GM23338 (cell line): ENCODE results near the gene TCF7L2. TPM values are rescaled to one million over a fixed set of nuclear protein-coding genes. Genes with fewer than 3 reads are reported as not detected.

Experiments
- ATAC-seq: fragments of 200-7000 bp; cut with Tn5 transposase; 3 replicates; pipeline ENCODE4 v1.9.1; 2020
- DNase-seq: peaks from one replicate; pipeline ENCODE4 v3.0.0-alpha.2; 2015; ENCODE audit warnings: low spot score
- H2AFZ ChIP-seq: fragments of 200-600 bp; sonication (generic); 2 replicates; pipeline ENCODE4 v1.8.0; 2016; ENCODE audit warnings: antibody characterized with exemption, mild to moderate bottlenecking, moderate library complexity
- H3F3A ChIP-seq: fragments of 200-600 bp; sonication (generic); replicated peaks from 2 replicates; pipeline ENCODE4 v1.8.0; 2017; ENCODE audit warnings: antibody characterized with exemption, mixed run types, low read depth
- H3K27ac ChIP-seq: fragments of 200-600 bp; sonication (generic); 2 replicates; pipeline ENCODE4 v1.6.1; 2016; ENCODE audit warnings: low read depth
- H3K27me3 ChIP-seq: fragments of 200-600 bp; sonication (generic); 2 replicates; pipeline ENCODE4 v1.8.0; 2016; ENCODE audit warnings: mild to moderate bottlenecking, mixed run types, moderate library complexity; ENCODE audit not compliant: insufficient read depth
- H3K36me3 ChIP-seq: fragments of 200-600 bp; sonication (generic); 2 replicates; pipeline ENCODE4 v1.8.0; 2016; ENCODE audit warnings: mild to moderate bottlenecking; ENCODE audit not compliant: insufficient read depth
- H3K4me1 ChIP-seq: fragments of 200-600 bp; sonication (generic); 2 replicates; pipeline ENCODE4 v1.8.0; 2016; ENCODE audit warnings: mild to moderate bottlenecking, moderate library complexity; ENCODE audit not compliant: insufficient read depth
- H3K4me2 ChIP-seq: fragments of 200-600 bp; sonication (generic); 2 replicates; pipeline ENCODE4 v1.7.1; 2017; ENCODE audit warnings: mixed run types
- H3K4me3 ChIP-seq: fragments of 200-600 bp; sonication (generic); 2 replicates; pipeline ENCODE4 v1.6.1; 2016; ENCODE audit warnings: mixed run types
- H3K79me2 ChIP-seq: fragments of 200-600 bp; sonication (generic); replicated peaks from 2 replicates; pipeline ENCODE4 v1.8.0; 2017; ENCODE audit warnings: mild to moderate bottlenecking; ENCODE audit not compliant: insufficient read depth
- H3K9me2 ChIP-seq: fragments of 200-600 bp; sonication (generic); 2 replicates; pipeline ENCODE4 v1.8.0; 2017; ENCODE audit not compliant: insufficient read depth
- H4K20me1 ChIP-seq: fragments of 200-600 bp; sonication (generic); replicated peaks from 2 replicates; pipeline ENCODE4 v1.8.0; 2017; ENCODE audit warnings: mild to moderate bottlenecking; ENCODE audit not compliant: insufficient read depth
- H3K27ac Mint-ChIP-seq: 2 replicates; pipeline ENCODE4 v1.8.0; 2020; ENCODE audit warnings: inconsistent platforms, mild to moderate bottlenecking, moderate library complexity, mixed read lengths
- H3K27me3 Mint-ChIP-seq: 3 replicates; pipeline ENCODE4 v1.8.0; 2022; ENCODE audit warnings: low read depth, mild to moderate bottlenecking, moderate library complexity, mixed read lengths, inconsistent platforms; ENCODE audit not compliant: insufficient read depth, poor library complexity
- H3K36me3 Mint-ChIP-seq: 3 replicates; pipeline ENCODE4 v1.8.0; 2021; ENCODE audit warnings: low read depth, mild to moderate bottlenecking, inconsistent platforms, moderate library complexity, mixed read lengths
- H3K4me1 Mint-ChIP-seq: 3 replicates; pipeline ENCODE4 v1.8.0; 2020; ENCODE audit warnings: mild to moderate bottlenecking, inconsistent platforms, mixed read lengths
- H3K4me3 Mint-ChIP-seq: 3 replicates; pipeline ENCODE4 v1.8.0; 2021; ENCODE audit warnings: moderate library complexity, mild to moderate bottlenecking, inconsistent platforms, mixed read lengths
- H3K9me3 Mint-ChIP-seq: 3 replicates; pipeline ENCODE4 v1.8.0; 2020; ENCODE audit warnings: moderate library complexity, mild to moderate bottlenecking, inconsistent platforms, mixed read lengths
- ETS1 ChIP-seq: IDR thresholded peaks from 2 replicates; pipeline ENCODE4 v1.6.1; 2016; ENCODE audit warnings: antibody characterized with exemption
- EZH2phosphoT487 ChIP-seq: fragments of 200-600 bp; sonication (generic); IDR thresholded peaks from one replicate; pipeline ENCODE4 v1.8.1; 2018; ENCODE audit warnings: antibody characterized with exemption; ENCODE audit not compliant: unreplicated experiment
- JUNB ChIP-seq: IDR thresholded peaks from one replicate; pipeline ENCODE4 v1.6.1; 2016; ENCODE audit warnings: antibody characterized with exemption; ENCODE audit not compliant: unreplicated experiment
- REST ChIP-seq: IDR thresholded peaks from one replicate; pipeline ENCODE4 v1.6.1; 2018; ENCODE audit warnings: antibody characterized with exemption; ENCODE audit not compliant: unreplicated experiment
- ZNF114 ChIP-seq: fragments of 250-450 bp; sonication (Bioruptor Pico); IDR thresholded peaks from 2 replicates; pipeline ENCODE4 v1.5.0; 2020; ENCODE audit warnings: mild to moderate bottlenecking, moderate library complexity
- ZNF462 ChIP-seq: fragments of 250-450 bp; sonication (Bioruptor Pico); IDR thresholded peaks from 2 replicates; pipeline ENCODE4 v1.5.0; 2020; ENCODE audit warnings: mild to moderate bottlenecking, moderate library complexity
- polyA plus RNA-seq: library from polyadenylated mRNA; unstranded; fragments of >200 nt; fragmentation: Nextera tagmentation; extraction: Ambion mirVana; gene quantifications from 2 replicates; pipeline ENCODE4 v1.2.1, GENCODE V29; 2016
- total RNA-seq: library from RNA; depleted of rRNA; stranded (reverse); fragments of >200 nt; shearing (Covaris generic); gene quantifications from 2 replicates; pipeline ENCODE4 v1.2.3, GENCODE V29; 2014

TCF7L2 gene
- total and polyA plus RNA-seq, 2 experiments from 2014 or later, result 32.2 to 80.8 TPM

GRCh38 chr10:113003052-113003451, 53.0 kb downstream of the TCF7L2 start:
- ATAC-seq, result no peak
- no peak overlapping the region for H3K4me3 Mint-ChIP-seq
- no peak overlapping the region for H3K27ac ChIP-seq

GRCh38 chr10:113004069-113004618, 54.1 kb downstream of the TCF7L2 start:
- peaks cover 92% of the 10 kb centered on the region for H4K20me1 ChIP-seq
- H3K36me3 ChIP-seq, result no peaks in the 10 kb centered on the region; the same call in 1 of the 2 replicates
- DNase-seq (no peak), ATAC-seq (no peak)
- H3K27ac ChIP-seq, result 0 out of 2 replicates have a peak overlapping the region, but pooled peaks have one; percentile 26
- no peak overlapping the region for H3K4me2 ChIP-seq
- no peaks in the 10 kb centered on the region for H3K27me3 ChIP-seq
- peaks cover 100% of the 10 kb centered on the region for H3K79me2 ChIP-seq
- Mint-ChIP-seq H3K4me1 (peaks cover 80% of the 10 kb centered on the region), H3K27ac (0 out of 2 replicates have a peak overlapping the region, but pooled peaks have one; percentile 3), H3K4me3 (no peak overlapping the region), H3K36me3 (peaks cover 38% of the 10 kb centered on the region), H3K27me3 (peaks cover 5% of the 10 kb centered on the region), H3K9me3 (no peaks in the 10 kb centered on the region)
- H3K9me2 ChIP-seq, result no peaks in the 10 kb centered on the region
- H3F3A ChIP-seq, result peaks cover 20% of the 10 kb centered on the region; the same call in 1 of the 2 replicates
- no peak overlapping the region for H2AFZ ChIP-seq
- H3K4me1 ChIP-seq, result peaks cover 62% of the 10 kb centered on the region
- H3K4me3 ChIP-seq, result no peak overlapping the region
- TF ChIP-seq EZH2phosphoT487 (no peak), ZNF114 (CRISPR knock-in tag) (no peak), ETS1 (no peak), ZNF462 (no peak), JUNB (no peak)

More at GRCh38 chr10:113003052-113003451, 53.0 kb downstream of the TCF7L2 start:
- Histone ChIP-seq H3K4me3 (no peak overlapping the region), H3K4me2 (no peak overlapping the region), H2AFZ (no peak overlapping the region), H3F3A (peaks cover 20% of the 10 kb centered on the region; the same call in 1 of the 2 replicates), H3K36me3 (no peaks in the 10 kb centered on the region), H3K9me2 (no peaks in the 10 kb centered on the region), H3K4me1 (peaks cover 65% of the 10 kb centered on the region), H3K27me3 (no peaks in the 10 kb centered on the region), H4K20me1 (peaks cover 94% of the 10 kb centered on the region), H3K79me2 (peaks cover 100% of the 10 kb centered on the region)
- Mint-ChIP-seq H3K36me3 (peaks cover 29% of the 10 kb centered on the region), H3K27me3 (peaks cover 5% of the 10 kb centered on the region), H3K9me3 (no peaks in the 10 kb centered on the region), H3K27ac (peak overlapping the region; percentile 7), H3K4me1 (peaks cover 82% of the 10 kb centered on the region)
- no peak for DNase-seq
- no peak for TF ChIP-seq JUNB
- TF ChIP-seq REST, result no peak
